H9 (cell line): ENCODE results near the gene ILK. TPM values are rescaled to one million over a fixed set of nuclear protein-coding genes. Genes with fewer than 3 reads are reported as not detected.

Experiments
- DNase-seq: peaks from one replicate; pipeline ENCODE4 v3.0.0-alpha.2; 2017
- H2AFZ ChIP-seq: one replicate; pipeline ENCODE4 v1.6.1; 2013; ENCODE audit warnings: mild to moderate bottlenecking, low read length, control low read depth, moderate library complexity
- H2AK5ac ChIP-seq: 2 replicates; pipeline ENCODE4 v1.6.1; 2013; ENCODE audit warnings: low read length, control low read depth, mixed read lengths; ENCODE audit not compliant: insufficient read length
- H2BK120ac ChIP-seq: one replicate; pipeline ENCODE4 v1.6.1; 2013; ENCODE audit warnings: low read depth, mild to moderate bottlenecking, low read length, control low read depth, inconsistent platforms; ENCODE audit not compliant: poor library complexity, severe bottlenecking
- H2BK12ac ChIP-seq: 2 replicates; pipeline ENCODE4 v1.6.1; 2013; ENCODE audit warnings: low read length, control low read depth, mixed read lengths, low read depth; ENCODE audit not compliant: insufficient read length
- H2BK15ac ChIP-seq: 2 replicates; pipeline ENCODE4 v1.6.1; 2013; ENCODE audit warnings: low read depth, low read length, control low read depth
- H2BK20ac ChIP-seq: one replicate; pipeline ENCODE4 v1.6.1; 2013; ENCODE audit warnings: low read depth, mild to moderate bottlenecking, low read length, control low read depth, inconsistent platforms; ENCODE audit not compliant: poor library complexity, severe bottlenecking
- H2BK5ac ChIP-seq: 2 replicates; pipeline ENCODE4 v1.6.1; 2013; ENCODE audit warnings: low read length, control low read depth, mixed read lengths; ENCODE audit not compliant: insufficient read length
- H3K14ac ChIP-seq: 2 replicates; pipeline ENCODE4 v1.6.1; 2013; ENCODE audit warnings: low read length, control low read depth; ENCODE audit not compliant: insufficient read depth
- H3K18ac ChIP-seq: 2 replicates; pipeline ENCODE4 v1.6.1; 2013; ENCODE audit warnings: low read depth, mild to moderate bottlenecking, mixed read lengths, low read length, control low read depth; ENCODE audit not compliant: insufficient read length
- H3K23ac ChIP-seq: 2 replicates; pipeline ENCODE4 v1.6.1; 2013; ENCODE audit warnings: low read length, control low read depth, mixed read lengths, low read depth; ENCODE audit not compliant: insufficient read length
- H3K23me2 ChIP-seq: 2 replicates; pipeline ENCODE4 v1.6.1; 2013; ENCODE audit warnings: low read depth, mild to moderate bottlenecking, mixed read lengths, low read length, control low read depth; ENCODE audit not compliant: insufficient read length, poor library complexity, severe bottlenecking
- H3K27ac ChIP-seq: 2 replicates; pipeline ENCODE4 v1.5.1; 2013; ENCODE audit warnings: low read length, control low read depth, mixed read lengths, low read depth; ENCODE audit not compliant: insufficient read length
- H3K27me3 ChIP-seq: 2 replicates; pipeline ENCODE4 v1.6.1; 2013; ENCODE audit warnings: low read length, control low read depth, inconsistent platforms; ENCODE audit not compliant: insufficient read depth
- H3K4ac ChIP-seq: 2 replicates; pipeline ENCODE4 v1.6.1; 2013; ENCODE audit warnings: low read depth, mild to moderate bottlenecking, control low read depth, inconsistent platforms, low read length, moderate library complexity
- H3K4me1 ChIP-seq: 2 replicates; pipeline ENCODE4 v1.6.1; 2013; ENCODE audit warnings: low read length, control low read depth, inconsistent platforms; ENCODE audit not compliant: insufficient read depth
- H3K4me2 ChIP-seq: 2 replicates; pipeline ENCODE4 v1.6.1; 2013; ENCODE audit warnings: low read length, control low read depth, mixed read lengths; ENCODE audit not compliant: insufficient read length, insufficient read depth
- H3K56ac ChIP-seq: 2 replicates; pipeline ENCODE4 v1.6.1; 2013; ENCODE audit warnings: low read depth, mild to moderate bottlenecking, mixed read lengths, low read length, control low read depth; ENCODE audit not compliant: insufficient read length
- H3K79me1 ChIP-seq: 2 replicates; pipeline ENCODE4 v1.6.1; 2013; ENCODE audit warnings: low read depth, mild to moderate bottlenecking, moderate library complexity, low read length, control low read depth, inconsistent platforms; ENCODE audit not compliant: insufficient read depth, poor library complexity, severe bottlenecking
- H3K79me2 ChIP-seq: 2 replicates; pipeline ENCODE4 v1.6.1; 2013; ENCODE audit warnings: low read length, control low read depth, inconsistent platforms; ENCODE audit not compliant: insufficient read depth
- H3K9ac ChIP-seq: 2 replicates; pipeline ENCODE4 v1.6.1; 2013; ENCODE audit warnings: low read length, control low read depth, mixed read lengths; ENCODE audit not compliant: insufficient read length; ENCODE audit errors: extremely low read depth
- H3K9me3 ChIP-seq: one replicate; pipeline ENCODE4 v1.6.1; 2013; ENCODE audit warnings: low read depth, low read length, inconsistent platforms; ENCODE audit not compliant: control insufficient read depth
- H3T11ph ChIP-seq: one replicate; pipeline ENCODE4 v1.6.1; 2013; ENCODE audit warnings: mild to moderate bottlenecking, low read length, control low read depth, inconsistent platforms
- H4K20me1 ChIP-seq: one replicate; pipeline ENCODE4 v1.6.1; 2013; ENCODE audit not compliant: control insufficient read depth, insufficient read length, insufficient read depth
- H4K5ac ChIP-seq: 2 replicates; pipeline ENCODE4 v1.6.1; 2013; ENCODE audit warnings: low read depth, mild to moderate bottlenecking, mixed read lengths, low read length, control low read depth; ENCODE audit not compliant: insufficient read length
- H4K8ac ChIP-seq: replicated peaks from 2 replicates; pipeline ENCODE4 v1.6.1; 2013; ENCODE audit warnings: low read length, control low read depth, mixed read lengths, low read depth; ENCODE audit not compliant: insufficient read length
- H4K91ac ChIP-seq: 2 replicates; pipeline ENCODE4 v1.6.1; 2013; ENCODE audit warnings: low read depth, mild to moderate bottlenecking, moderate library complexity, mixed read lengths, low read length, control low read depth; ENCODE audit not compliant: insufficient read length
- H3K27ac Mint-ChIP-seq, 3 experiments: 2 replicates in 2 of 3; 3 replicates in 1 of 3; pipeline ENCODE4 v1.8.0; 2020 to 2021; ENCODE audit warnings: mixed read lengths in 3 of 3, mild to moderate bottlenecking in 1 of 3, moderate library complexity in 1 of 3
- H3K27me3 Mint-ChIP-seq: 2 replicates; pipeline ENCODE4 v1.8.0; 2021; ENCODE audit warnings: low read depth, mild to moderate bottlenecking, moderate library complexity, mixed read lengths
- H3K36me3 Mint-ChIP-seq, 3 experiments: 2 replicates in 2 of 3; 3 replicates in 1 of 3; pipeline ENCODE4 v1.8.0; 2020 to 2021; ENCODE audit warnings: low read depth in 3 of 3, mixed read lengths in 3 of 3; ENCODE audit not compliant: insufficient read depth in 1 of 3
- H3K4me1 Mint-ChIP-seq, 2 experiments: 2 replicates each; pipeline ENCODE4 v1.8.0; 2020; ENCODE audit warnings: mixed read lengths in 2 of 2
- H3K4me3 Mint-ChIP-seq, 2 experiments: 2 replicates in 1 of 2; 3 replicates in 1 of 2; pipeline ENCODE4 v1.8.0; 2020 to 2021; ENCODE audit warnings: mild to moderate bottlenecking in 2 of 2, mixed read lengths in 2 of 2, moderate library complexity in 1 of 2
- H3K9me3 Mint-ChIP-seq, 2 experiments: 2 replicates in 1 of 2; 3 replicates in 1 of 2; pipeline ENCODE4 v1.8.0; 2020; ENCODE audit warnings: mild to moderate bottlenecking in 2 of 2, mixed read lengths in 2 of 2, moderate library complexity in 1 of 2
- WGBS: extraction: QIAGEN DNeasy Blood & Tissue Kit; methylation state at CpG from one replicate; pipeline ENCODE4 v1.1.7; 2013; ENCODE audit warnings: missing lambda C conversion rate, low lambda C conversion rate, mixed read lengths; ENCODE audit not compliant: insufficient read length; ENCODE audit errors: extremely low coverage; 5-methylcytosine and 5-hydroxymethylcytosine counted together
- total RNA-seq: library from RNA; stranded (reverse); gene quantifications from 2 replicates; pipeline ENCODE4 v1.2.1, GENCODE V29; 2021
- TF ChIP-seq, protein P1 (sequence below): fragments of 200-600 bp; sonication (generic); conservative IDR thresholded peaks from 3 replicates; pipeline ENCODE4 v1.8.0; 2021; ENCODE audit warnings: antibody characterized with exemption, mild to moderate bottlenecking

ILK gene
- total RNA-seq, 1 experiment from 2014 or later, result 100 TPM

DNA sequence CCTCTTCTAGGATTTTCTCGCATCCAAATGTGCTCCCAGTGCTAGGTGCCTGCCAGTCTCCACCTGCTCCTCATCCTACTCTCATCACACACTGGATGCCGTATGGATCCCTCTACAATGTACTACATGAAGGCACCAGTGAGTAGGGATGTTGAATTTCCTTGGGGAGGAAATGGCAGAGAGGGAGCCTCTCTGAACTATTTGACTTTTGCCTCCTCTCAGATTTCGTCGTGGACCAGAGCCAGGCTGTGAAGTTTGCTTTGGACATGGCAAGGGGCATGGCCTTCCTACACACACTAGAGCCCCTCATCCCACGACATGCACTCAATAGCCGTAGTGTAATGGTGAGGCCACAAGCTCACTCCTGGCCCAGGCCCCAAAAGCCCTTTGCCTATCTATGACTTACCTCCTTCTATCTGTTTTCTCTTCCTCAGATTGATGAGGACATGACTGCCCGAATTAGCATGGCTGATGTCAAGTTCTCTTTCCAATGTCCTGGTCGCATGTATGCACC lies 6.0 kb downstream of the ILK start:
- Histone ChIP-seq H4K20me1 (no peaks in the 10 kb centered on the region), H3K23me2 (peaks cover 13% of the 10 kb centered on the region), H2BK120ac (no peak overlapping the region), H2BK12ac (no peak overlapping the region), H3K4me1 (no peaks in the 10 kb centered on the region; the same call in 1 of the 2 replicates), H3K4ac (no peak overlapping the region), H3K23ac (no peak overlapping the region), H2AK5ac (no peak overlapping the region), H2BK5ac (no peak overlapping the region), H3K9me3 (no peaks in the 10 kb centered on the region), H2AFZ (no peak overlapping the region), H2BK15ac (no peak overlapping the region), H4K91ac (no peak overlapping the region), H3K56ac (no peak overlapping the region), H3K14ac (no peak overlapping the region), H3K27me3 (no peaks in the 10 kb centered on the region), H3K79me1 (no peaks in the 10 kb centered on the region), H3K18ac (no peak overlapping the region), H3K4me2 (no peak overlapping the region), H2BK20ac (no peak overlapping the region), H3T11ph (no peak overlapping the region), H3K9ac (no peak overlapping the region), H4K8ac (no peak overlapping the region), H4K5ac (no peak overlapping the region), H3K27ac (no peak overlapping the region), H3K79me2 (no peaks in the 10 kb centered on the region)
- Mint-ChIP-seq H3K36me3 (peaks cover 32 to 51% (median 46%) of the 10 kb centered on the region in 3 experiments; a peak in 6 of 7 replicates), H3K4me3 (peak overlapping the region in 1 of 2 experiments; percentile 64; a peak in 2 of 5 replicates), H3K4me1 (peaks cover 24% of the 10 kb centered on the region in 2 experiments), H3K9me3 (no peaks in the 10 kb centered on the region), H3K27me3 (no peaks in the 10 kb centered on the region; the same call in 1 of the 2 replicates), H3K27ac (peak overlapping the region; percentile 17 to 49 (median 46); a peak in 3 of 7 replicates)
- TF ChIP-seq, protein P1, sequence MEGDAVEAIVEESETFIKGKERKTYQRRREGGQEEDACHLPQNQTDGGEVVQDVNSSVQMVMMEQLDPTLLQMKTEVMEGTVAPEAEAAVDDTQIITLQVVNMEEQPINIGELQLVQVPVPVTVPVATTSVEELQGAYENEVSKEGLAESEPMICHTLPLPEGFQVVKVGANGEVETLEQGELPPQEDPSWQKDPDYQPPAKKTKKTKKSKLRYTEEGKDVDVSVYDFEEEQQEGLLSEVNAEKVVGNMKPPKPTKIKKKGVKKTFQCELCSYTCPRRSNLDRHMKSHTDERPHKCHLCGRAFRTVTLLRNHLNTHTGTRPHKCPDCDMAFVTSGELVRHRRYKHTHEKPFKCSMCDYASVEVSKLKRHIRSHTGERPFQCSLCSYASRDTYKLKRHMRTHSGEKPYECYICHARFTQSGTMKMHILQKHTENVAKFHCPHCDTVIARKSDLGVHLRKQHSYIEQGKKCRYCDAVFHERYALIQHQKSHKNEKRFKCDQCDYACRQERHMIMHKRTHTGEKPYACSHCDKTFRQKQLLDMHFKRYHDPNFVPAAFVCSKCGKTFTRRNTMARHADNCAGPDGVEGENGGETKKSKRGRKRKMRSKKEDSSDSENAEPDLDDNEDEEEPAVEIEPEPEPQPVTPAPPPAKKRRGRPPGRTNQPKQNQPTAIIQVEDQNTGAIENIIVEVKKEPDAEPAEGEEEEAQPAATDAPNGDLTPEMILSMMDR, result no peak
- peak; percentile 2 for DNase-seq
- no CpG with 5 or more reads among the region's 8 CpGs for WGBS
